ENCODE results near the gene ASCC3.
"Not testable (repeated sequence)": the region's sequence is repeated elsewhere in the genome, so short reads cannot be mapped to it uniquely, and the experiment has no call there.

The ASCC3 gene

DNA sequence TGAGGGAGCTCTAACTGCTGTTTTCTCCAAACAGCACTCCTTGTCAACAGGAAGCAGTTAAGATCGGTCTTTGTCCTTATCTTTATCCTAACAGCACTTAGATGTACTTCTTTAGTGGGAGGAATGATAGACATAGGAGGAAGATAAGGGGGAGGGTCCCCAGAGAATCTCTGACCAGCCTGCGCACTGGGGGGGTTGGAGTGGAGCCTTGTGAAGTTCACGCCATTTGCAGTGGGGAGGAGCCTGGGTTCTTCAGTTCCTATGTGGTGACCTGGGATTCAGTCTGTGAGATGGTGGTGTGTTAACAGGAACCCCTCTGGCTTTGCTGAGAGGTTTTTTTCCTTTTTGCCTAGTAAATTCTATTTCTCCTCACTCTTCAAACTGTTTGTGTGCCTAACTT lies 18.1 kb upstream of the ASCC3 start:
- no peak overlapping the region for H3K4me3 ChIP-seq (ENCODE audit: insufficient read length, low read depth)
- no peak for TF ChIP-seq YY1 (IDR thresholded peaks at IDR 0.05; ENCODE audit: insufficient read depth, insufficient read length)
- TF ChIP-seq ZNF274 (IDR thresholded peaks at IDR 0.05; ENCODE audit: low read depth, low read length) = no peak
- TF ChIP-seq SUZ12 (IDR thresholded peaks at IDR 0.05; ENCODE audit: extremely low read depth, insufficient read depth, insufficient read length) = no peak
- no peaks in the 10 kb centered on the region for H3K36me3 ChIP-seq (ENCODE audit: insufficient read depth, insufficient read length, low read length)
- H3K9ac ChIP-seq (ENCODE audit: insufficient read length, low read depth) = no peak overlapping the region
- H3K27me3 ChIP-seq (ENCODE audit: insufficient read depth, insufficient read length) = no peaks in the 10 kb centered on the region
- no peaks in the 10 kb centered on the region; the same call in 1 of the 2 replicates for H3K9me3 ChIP-seq (ENCODE audit: insufficient read depth, low read length)
- no peak for DNase-seq (ENCODE audit: low read depth, low spot score)
- no peaks in the 10 kb centered on the region for H3K4me1 ChIP-seq (ENCODE audit: insufficient read depth, insufficient read length)

DNA sequence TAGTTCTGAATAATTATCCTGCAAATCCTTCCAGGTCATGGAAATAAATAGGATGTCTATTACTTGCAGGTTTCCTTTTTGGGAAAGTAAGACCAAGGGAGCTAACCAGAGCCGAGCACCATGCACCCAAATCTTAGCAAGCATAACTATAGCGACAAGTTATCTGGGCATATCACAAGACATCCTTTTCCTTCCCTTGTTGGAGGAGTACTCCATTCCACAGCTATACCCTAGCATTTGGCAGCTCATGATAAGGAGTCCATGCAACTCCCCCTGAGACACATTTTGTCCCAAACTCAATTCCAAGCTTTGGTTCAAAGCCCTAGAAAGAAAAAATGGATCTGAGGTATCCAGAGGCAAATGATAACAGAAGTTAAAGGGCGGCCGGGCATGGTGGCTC lies 16.5 kb upstream of the ASCC3 start:
- Histone ChIP-seq H3K36me3 (ENCODE audit: insufficient read depth, insufficient read length, low read length) (no peaks in the 10 kb centered on the region), H3K4me3 (ENCODE audit: insufficient read length, low read depth) (no peak overlapping the region), H3K4me1 (ENCODE audit: insufficient read depth, insufficient read length) (no peaks in the 10 kb centered on the region), H3K9ac (ENCODE audit: insufficient read length, low read depth) (no peak overlapping the region), H3K9me3 (ENCODE audit: insufficient read depth, low read length) (no peaks in the 10 kb centered on the region; the same call in 1 of the 2 replicates), H3K27me3 (ENCODE audit: insufficient read depth, insufficient read length) (no peaks in the 10 kb centered on the region)
- no peak for TF ChIP-seq YY1 (IDR thresholded peaks at IDR 0.05; ENCODE audit: insufficient read depth, insufficient read length)
- TF ChIP-seq SUZ12 (IDR thresholded peaks at IDR 0.05; ENCODE audit: extremely low read depth, insufficient read depth, insufficient read length) = no peak
- TF ChIP-seq ZNF274 (IDR thresholded peaks at IDR 0.05; ENCODE audit: low read depth, low read length) = no peak
- no peak for DNase-seq (ENCODE audit: low read depth, low spot score)

DNA sequence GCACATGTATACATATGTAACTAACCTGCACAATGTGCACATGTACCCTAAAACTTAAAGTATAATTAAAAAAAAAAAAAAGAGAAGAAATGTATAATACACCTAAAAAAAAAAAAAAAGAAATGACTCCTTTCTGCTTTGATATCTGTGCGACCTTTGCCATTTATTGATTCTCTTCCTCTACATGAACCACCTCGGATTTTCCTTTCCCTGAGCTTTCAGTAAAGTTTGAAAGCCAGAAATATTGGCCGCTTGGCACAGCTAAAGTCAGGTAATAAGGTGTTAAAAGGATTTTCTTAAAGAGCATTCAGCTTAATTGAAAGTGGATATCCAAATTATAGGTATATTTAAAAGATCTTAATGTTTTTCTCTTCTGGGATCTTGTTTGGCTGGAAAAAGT lies 12.6 kb upstream of the ASCC3 start:
- Histone ChIP-seq H3K4me1 (ENCODE audit: insufficient read depth, insufficient read length) (no peaks in the 10 kb centered on the region), H3K9ac (ENCODE audit: insufficient read length, low read depth) (no peak overlapping the region), H3K27me3 (ENCODE audit: insufficient read depth, insufficient read length) (no peaks in the 10 kb centered on the region)

DNA sequence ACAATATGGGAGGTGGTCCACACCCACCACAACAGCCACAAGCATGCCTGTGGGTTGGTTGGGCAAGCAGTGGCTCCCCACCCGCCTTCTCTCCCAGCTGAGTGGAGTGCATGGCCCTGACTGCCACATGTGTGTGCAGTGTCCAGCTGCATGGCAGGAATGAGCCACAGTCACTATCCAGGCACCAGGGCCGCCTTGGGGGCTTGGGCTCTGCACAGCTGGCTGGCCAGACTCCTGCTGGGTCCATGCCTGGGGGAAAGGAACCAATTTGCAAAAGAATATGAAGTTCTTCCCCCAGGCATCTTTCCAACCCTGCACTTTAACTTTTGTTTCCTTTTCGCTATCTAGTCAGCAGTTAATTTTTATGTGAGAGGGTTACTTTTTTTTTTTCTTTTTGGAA lies 11.6 kb upstream of the ASCC3 start:
- no peak for TF ChIP-seq SUZ12 (IDR thresholded peaks at IDR 0.05; ENCODE audit: extremely low read depth, insufficient read depth, insufficient read length)
- no peak for TF ChIP-seq ZNF274 (IDR thresholded peaks at IDR 0.05; ENCODE audit: low read depth, low read length)
- TF ChIP-seq YY1 (IDR thresholded peaks at IDR 0.05; ENCODE audit: insufficient read depth, insufficient read length) = no peak
- Histone ChIP-seq H3K27me3 (ENCODE audit: insufficient read depth, insufficient read length) (no peaks in the 10 kb centered on the region), H3K9ac (ENCODE audit: insufficient read length, low read depth) (no peak overlapping the region), H3K4me1 (ENCODE audit: insufficient read depth, insufficient read length) (no peaks in the 10 kb centered on the region), H3K36me3 (ENCODE audit: insufficient read depth, insufficient read length, low read length) (no peaks in the 10 kb centered on the region), H3K4me3 (ENCODE audit: insufficient read length, low read depth) (no peak overlapping the region), H3K9me3 (ENCODE audit: insufficient read depth, low read length) (no peaks in the 10 kb centered on the region; the same call in 1 of the 2 replicates)
- no peak for DNase-seq (ENCODE audit: low read depth, low spot score)

More for the DNA sequence above, 12.6 kb upstream of the ASCC3 start:
- TF ChIP-seq ZNF274 (IDR thresholded peaks at IDR 0.05; ENCODE audit: low read depth, low read length) (no peak), YY1 (IDR thresholded peaks at IDR 0.05; ENCODE audit: insufficient read depth, insufficient read length) (no peak), SUZ12 (IDR thresholded peaks at IDR 0.05; ENCODE audit: extremely low read depth, insufficient read depth, insufficient read length) (no peak)
- H3K9me3 ChIP-seq (ENCODE audit: insufficient read depth, low read length) = no peaks in the 10 kb centered on the region; the same call in 1 of the 2 replicates
- no peaks in the 10 kb centered on the region for H3K36me3 ChIP-seq (ENCODE audit: insufficient read depth, insufficient read length, low read length)
- H3K4me3 ChIP-seq (ENCODE audit: insufficient read length, low read depth) = no peak overlapping the region
- no peak for DNase-seq (ENCODE audit: low read depth, low spot score)

DNA sequence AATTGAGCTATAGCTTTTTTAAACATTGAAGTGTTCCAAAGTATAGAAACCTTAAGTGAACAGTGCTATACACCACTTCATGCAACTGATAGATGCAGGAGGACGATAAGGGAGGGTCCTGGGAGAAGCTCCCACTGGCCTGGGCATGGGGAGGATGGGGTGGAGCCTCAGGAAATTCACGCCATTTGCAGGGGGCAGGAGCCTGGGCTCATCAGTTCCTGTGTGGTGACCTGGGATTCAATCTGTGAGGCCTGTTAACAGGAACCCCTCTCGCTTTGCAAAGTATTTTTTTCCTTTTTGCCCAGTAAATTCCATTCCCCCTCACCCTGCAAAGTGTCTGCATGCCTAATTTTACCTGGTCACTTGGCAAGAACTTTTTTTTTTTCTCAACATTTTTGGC lies 11.0 kb upstream of the ASCC3 start:
- TF ChIP-seq ZNF274 (IDR thresholded peaks at IDR 0.05; ENCODE audit: low read depth, low read length) (no peak), YY1 (IDR thresholded peaks at IDR 0.05; ENCODE audit: insufficient read depth, insufficient read length) (no peak), SUZ12 (IDR thresholded peaks at IDR 0.05; ENCODE audit: extremely low read depth, insufficient read depth, insufficient read length) (no peak)
- no peak for DNase-seq (ENCODE audit: low read depth, low spot score)
- no peak overlapping the region for H3K9ac ChIP-seq (ENCODE audit: insufficient read length, low read depth)

DNA sequence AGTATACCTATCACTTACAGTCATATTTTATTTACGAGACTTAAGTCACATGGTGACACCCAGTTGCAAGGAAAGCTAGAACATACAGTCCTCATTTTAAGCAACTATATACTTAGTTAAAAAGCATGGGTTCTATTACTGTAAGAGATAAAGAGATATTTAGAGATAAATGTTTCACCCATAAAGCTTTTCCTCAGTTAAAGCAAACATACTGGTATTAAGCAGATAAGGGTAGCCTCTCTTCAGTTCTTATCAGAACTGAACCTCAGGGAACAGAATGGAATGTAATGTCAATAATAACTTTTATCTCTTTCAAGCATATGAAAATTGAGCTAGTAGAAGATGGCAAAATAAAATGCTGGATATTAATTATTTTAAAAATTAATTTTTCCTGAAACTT lies 9.9 kb upstream of the ASCC3 start:
- no peaks in the 10 kb centered on the region; the same call in 1 of the 2 replicates for H3K9me3 ChIP-seq (ENCODE audit: insufficient read depth, low read length)
- H3K27me3 ChIP-seq (ENCODE audit: insufficient read depth, insufficient read length) = no peaks in the 10 kb centered on the region
- H3K9ac ChIP-seq (ENCODE audit: insufficient read length, low read depth) = no peak overlapping the region
- H3K36me3 ChIP-seq (ENCODE audit: insufficient read depth, insufficient read length, low read length) = no peaks in the 10 kb centered on the region
- DNase-seq (ENCODE audit: low read depth, low spot score) = no peak
- H3K4me3 ChIP-seq (ENCODE audit: insufficient read length, low read depth) = no peak overlapping the region
- no peak for TF ChIP-seq ZNF274 (IDR thresholded peaks at IDR 0.05; ENCODE audit: low read depth, low read length)
- TF ChIP-seq SUZ12 (IDR thresholded peaks at IDR 0.05; ENCODE audit: extremely low read depth, insufficient read depth, insufficient read length) = no peak
- no peak for TF ChIP-seq YY1 (IDR thresholded peaks at IDR 0.05; ENCODE audit: insufficient read depth, insufficient read length)
- no peaks in the 10 kb centered on the region for H3K4me1 ChIP-seq (ENCODE audit: insufficient read depth, insufficient read length)

More for the DNA sequence above, 11.0 kb upstream of the ASCC3 start:
- Histone ChIP-seq H3K9me3 (ENCODE audit: insufficient read depth, low read length) (no peaks in the 10 kb centered on the region; the same call in 1 of the 2 replicates), H3K36me3 (ENCODE audit: insufficient read depth, insufficient read length, low read length) (no peaks in the 10 kb centered on the region), H3K27me3 (ENCODE audit: insufficient read depth, insufficient read length) (no peaks in the 10 kb centered on the region), H3K4me1 (ENCODE audit: insufficient read depth, insufficient read length) (no peaks in the 10 kb centered on the region), H3K4me3 (ENCODE audit: insufficient read length, low read depth) (no peak overlapping the region)

DNA sequence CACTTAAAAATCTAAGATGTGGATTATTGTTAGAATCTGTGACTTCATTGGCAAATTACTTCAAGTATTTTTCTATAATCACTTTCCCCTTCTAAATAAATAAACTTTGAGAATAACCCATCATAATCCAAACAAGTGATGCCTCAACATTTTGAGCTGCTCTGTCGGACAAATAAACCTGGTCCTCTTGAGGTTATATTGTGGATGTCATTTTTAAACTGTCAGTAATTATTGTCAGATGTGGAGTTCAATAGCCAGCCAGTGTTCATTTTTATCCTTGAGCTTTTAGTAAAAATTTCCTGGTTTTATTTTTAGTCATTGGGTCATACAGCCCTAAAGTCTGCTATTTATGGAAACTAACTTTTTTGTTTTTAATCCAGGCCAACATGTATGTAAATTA lies 9.5 kb upstream of the ASCC3 start:
- not testable (repeated sequence) for H3K9ac ChIP-seq (ENCODE audit: insufficient read length, low read depth); H3K9me3 ChIP-seq (ENCODE audit: insufficient read depth, low read length); H3K27me3 ChIP-seq (ENCODE audit: insufficient read depth, insufficient read length); H3K36me3 ChIP-seq (ENCODE audit: insufficient read depth, insufficient read length, low read length); DNase-seq (ENCODE audit: low read depth, low spot score); H3K4me1 ChIP-seq (ENCODE audit: insufficient read depth, insufficient read length); H3K4me3 ChIP-seq (ENCODE audit: insufficient read length, low read depth)

DNA sequence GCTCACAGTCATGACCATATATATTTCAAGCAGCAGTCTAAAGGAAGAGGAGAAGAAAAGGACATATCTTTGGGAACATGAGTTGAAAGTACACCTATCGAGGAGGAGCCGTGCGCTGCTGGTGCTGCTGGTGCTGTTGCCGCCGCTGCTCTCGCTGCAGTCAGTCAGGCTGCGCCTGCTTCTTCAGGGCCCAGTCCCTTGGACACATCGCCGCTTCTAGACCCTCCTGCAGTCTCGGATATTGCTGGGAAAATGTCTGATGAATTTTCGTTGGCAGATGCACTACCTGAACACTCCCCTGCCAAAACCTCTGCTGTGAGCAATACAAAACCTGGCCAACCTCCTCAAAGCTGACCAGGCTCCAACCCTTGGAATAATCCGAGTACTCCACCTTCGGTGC lies 8.2 kb upstream of the ASCC3 start:
- DNase-seq (ENCODE audit: low read depth, low spot score) = no peak
- no peaks in the 10 kb centered on the region for H3K27me3 ChIP-seq (ENCODE audit: insufficient read depth, insufficient read length)
- no peak overlapping the region for H3K4me3 ChIP-seq (ENCODE audit: insufficient read length, low read depth)
- TF ChIP-seq SUZ12 (IDR thresholded peaks at IDR 0.05; ENCODE audit: extremely low read depth, insufficient read depth, insufficient read length) = no peak
- TF ChIP-seq ZNF274 (IDR thresholded peaks at IDR 0.05; ENCODE audit: low read depth, low read length) = no peak
- no peak for TF ChIP-seq YY1 (IDR thresholded peaks at IDR 0.05; ENCODE audit: insufficient read depth, insufficient read length)
- H3K4me1 ChIP-seq (ENCODE audit: insufficient read depth, insufficient read length) = no peaks in the 10 kb centered on the region
- H3K36me3 ChIP-seq (ENCODE audit: insufficient read depth, insufficient read length, low read length) = no peaks in the 10 kb centered on the region
- no peak overlapping the region for H3K9ac ChIP-seq (ENCODE audit: insufficient read length, low read depth)
- H3K9me3 ChIP-seq (ENCODE audit: insufficient read depth, low read length) = no peaks in the 10 kb centered on the region; the same call in 1 of the 2 replicates
